GM18909 (cell line): ENCODE results near the gene FRMPD1.
A peak's percentile ranks its signal among the peaks of the same experiment; 100 is the strongest.
"Not testable (repeated sequence)": the region's sequence is repeated elsewhere in the genome, so short reads cannot be mapped to it uniquely, and the experiment has no call there.

Experiments
- ATAC-seq: cut with Tn5 transposase; IDR thresholded peaks from one replicate; pipeline ENCODE4 v1.9.1; 2021; ENCODE audit warnings: mild to moderate bottlenecking; ENCODE audit not compliant: unreplicated experiment, poor library complexity

Gene FRMPD1

DNA sequence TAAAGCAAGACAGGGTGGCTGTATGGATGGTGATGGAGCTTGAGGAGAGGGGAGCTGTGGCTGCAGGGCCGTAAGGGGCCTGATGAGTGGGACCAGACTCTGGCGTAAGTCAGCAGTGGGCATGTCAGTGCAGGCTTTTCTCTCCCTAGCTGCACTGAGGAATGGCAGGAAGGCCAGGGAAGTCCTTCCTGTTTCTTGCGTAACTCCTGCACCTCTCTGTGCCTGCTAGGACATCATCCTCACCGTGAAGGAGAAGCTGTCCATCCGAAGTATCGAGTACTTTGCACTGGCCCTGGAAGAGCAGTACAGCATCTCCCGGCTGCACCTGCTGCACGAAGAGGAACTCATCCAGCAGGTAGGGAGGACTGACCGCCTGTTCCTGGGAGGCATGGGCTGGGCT is 78.7 kb downstream of the FRMPD1 start:
- ATAC-seq, result no peak

DNA sequence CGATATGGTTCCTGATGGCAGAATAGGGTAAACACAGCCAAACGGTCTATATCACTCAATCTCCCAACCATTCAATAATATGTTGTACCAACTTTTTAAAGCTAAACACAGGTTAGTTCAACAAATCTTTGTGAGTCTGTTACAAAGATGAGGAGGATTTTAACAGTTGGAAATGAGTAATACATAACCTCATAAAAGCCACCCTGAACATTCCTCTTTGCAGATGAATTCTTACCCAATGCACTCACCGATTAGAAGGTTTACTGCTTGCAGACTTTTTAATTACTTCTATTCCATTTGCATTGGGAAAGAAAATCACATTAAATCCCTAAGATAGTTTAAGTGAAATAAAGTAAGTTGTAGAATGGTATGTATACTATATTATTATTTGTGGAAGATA is 79.5 kb downstream of the FRMPD1 start:
- no peak for ATAC-seq

DNA sequence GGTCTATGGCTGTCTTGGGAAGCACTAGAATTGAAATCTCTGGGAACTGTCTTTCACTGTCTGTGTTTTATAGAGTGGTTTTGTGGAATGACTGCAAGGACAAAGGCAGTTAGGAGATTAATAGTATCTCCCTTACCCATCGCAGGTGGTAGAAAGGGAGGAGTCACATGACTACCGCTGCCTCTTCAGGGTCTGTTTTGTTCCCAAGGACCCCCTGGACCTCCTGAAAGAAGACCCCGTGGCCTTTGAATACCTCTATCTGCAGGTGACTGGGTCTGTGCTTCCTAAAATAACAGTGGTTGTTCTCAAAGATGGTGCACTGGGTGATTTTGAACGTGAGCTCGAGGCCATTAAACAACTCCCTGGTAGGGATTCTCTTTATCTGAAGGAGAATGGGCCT is 80.1 kb downstream of the FRMPD1 start:
- ATAC-seq, result no peak

DNA sequence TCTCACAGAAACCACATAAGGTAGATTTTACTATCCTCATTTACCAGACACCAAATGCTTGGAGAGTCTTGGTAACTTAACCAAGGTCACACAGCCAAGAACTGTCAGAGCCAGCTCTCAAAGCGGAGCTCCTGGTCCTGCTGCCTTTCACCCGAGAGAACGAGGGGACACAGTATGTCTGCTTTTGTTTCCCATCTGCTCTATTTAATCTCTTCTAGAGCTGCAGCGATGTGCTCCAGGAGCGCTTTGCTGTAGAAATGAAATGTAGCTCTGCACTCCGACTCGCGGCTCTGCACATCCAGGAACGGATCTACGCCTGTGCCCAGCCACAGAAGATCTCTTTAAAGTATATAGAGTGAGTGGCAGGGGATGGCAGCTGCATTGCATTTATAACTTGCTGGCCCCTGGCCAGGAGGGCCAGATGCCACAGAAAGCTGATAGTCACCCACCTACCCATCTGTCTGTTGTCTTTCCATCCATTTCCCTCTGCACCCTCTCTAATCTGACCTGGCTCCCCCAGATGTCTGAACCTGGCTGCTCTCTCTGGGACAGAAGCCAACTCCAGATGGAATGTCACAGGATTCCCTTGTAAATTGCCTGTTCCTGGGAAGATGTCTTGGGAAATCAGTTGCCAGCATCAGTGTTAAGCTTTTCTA is 81.5 kb downstream of the FRMPD1 start:
- no peak for ATAC-seq

DNA sequence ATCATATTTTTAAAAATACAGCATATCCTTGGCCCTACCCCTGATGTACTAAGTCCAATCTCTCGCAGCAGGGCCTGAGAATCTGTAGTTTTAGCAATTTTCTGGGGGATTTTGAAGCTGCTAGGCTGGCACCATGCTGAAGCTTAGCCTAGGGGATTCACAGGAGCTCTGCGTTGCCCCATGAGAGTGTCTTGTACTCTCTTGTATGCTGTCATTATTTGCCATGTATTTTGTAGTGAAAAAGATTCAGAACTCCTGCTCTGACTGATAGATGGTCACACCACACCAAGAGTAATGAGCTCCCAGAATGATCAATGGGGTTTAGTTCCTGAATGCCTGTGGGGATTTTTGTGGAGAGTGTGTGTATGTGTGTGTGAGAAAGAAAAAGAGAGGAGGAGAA is 82.2 kb downstream of the FRMPD1 start:
- no peak for ATAC-seq

DNA sequence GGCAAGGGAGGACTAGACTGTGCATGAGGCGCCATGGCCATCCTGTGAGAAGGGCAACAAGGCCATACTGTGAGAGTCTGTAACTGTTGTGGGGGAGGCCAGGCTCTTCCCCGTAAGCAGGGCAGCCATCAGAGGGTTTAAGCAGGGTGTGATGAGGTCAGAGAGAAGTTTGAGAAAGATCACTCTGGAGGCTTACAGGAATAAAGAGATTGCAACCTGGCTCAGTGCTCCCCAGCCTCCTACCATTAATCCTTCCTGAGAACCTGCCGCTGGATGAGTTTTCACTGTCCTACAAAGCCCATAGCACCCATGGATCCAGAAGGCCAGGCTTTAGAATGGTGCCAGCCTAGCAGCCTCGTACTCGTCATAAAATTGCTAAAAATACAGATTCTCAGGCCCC is 88.5 kb downstream of the FRMPD1 start:
- ATAC-seq, result no peak

DNA sequence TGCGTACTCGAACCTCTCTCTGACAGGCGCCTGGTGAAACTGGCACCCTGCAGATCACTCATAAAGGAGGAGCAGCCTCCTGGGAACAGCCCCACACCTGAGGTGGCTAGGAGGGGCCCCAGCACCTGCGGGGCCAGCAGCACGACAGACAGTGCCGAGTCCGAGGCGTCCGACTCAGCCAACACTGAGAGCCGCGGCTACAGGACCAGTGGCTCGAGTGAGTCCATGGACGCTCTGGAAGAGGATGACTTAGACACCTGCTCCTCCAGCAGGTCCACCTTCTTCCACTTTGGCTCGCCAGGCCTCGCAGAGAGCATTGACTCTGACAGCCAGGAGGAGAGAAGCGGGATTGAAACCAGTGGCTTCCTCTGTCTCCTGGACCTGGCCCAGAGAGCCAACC is 89.4 kb downstream of the FRMPD1 start:
- ATAC-seq, result no peak

DNA sequence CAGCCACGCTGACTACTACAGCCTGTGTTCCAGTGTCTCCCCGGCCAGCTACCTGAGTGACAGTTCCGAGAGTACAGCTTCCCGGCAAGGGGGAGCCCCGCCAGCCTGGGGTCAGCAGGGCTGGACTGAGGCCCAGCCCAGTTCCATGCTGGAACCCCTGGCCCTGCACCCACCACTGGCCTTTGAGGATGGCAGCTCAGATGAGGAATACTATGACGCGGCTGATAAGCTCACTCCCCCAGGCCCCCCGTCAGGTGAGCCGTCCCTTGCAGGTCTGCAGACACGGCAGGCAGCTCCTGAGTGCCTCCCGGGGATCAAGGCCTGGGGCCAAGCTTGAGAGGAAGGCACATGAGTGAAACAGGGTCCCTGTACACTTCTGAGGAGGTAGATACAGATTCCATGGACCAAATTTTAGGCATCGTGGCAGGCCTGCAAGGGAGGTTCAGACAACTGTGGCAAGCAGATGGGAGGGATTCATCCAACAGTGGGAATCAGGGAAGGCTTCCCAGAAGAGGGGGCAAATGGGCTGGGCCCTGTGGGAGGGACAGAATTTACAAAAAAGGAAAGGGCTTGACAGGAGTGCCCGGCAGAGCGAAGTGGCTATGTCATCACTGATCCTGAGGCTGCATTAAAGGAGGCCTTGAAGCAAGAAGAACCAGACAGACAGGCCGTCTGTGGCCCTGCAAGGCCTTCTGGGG is 90.0 kb downstream of the FRMPD1 start:
- no peak for ATAC-seq

DNA sequence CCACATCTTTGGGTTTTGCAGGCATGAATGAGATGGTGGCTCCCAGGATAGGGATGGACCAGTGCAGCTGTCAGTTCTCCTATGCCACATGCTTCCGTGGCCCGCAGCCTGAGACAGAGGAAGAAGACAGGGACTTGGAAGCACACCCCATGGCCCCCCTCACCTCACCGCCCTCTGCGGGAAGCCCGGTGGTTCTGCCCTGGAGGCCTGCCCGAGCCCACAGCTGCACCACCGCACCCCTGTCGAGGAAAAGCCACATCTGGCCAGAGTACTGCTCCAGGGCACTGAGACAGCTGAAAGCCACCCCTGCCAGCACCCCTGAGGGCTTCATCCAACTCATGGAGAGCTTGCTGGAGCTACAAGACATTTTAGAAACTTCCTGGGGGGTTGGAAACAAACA is 95.2 kb downstream of the FRMPD1 start:
- no peak for ATAC-seq

DNA sequence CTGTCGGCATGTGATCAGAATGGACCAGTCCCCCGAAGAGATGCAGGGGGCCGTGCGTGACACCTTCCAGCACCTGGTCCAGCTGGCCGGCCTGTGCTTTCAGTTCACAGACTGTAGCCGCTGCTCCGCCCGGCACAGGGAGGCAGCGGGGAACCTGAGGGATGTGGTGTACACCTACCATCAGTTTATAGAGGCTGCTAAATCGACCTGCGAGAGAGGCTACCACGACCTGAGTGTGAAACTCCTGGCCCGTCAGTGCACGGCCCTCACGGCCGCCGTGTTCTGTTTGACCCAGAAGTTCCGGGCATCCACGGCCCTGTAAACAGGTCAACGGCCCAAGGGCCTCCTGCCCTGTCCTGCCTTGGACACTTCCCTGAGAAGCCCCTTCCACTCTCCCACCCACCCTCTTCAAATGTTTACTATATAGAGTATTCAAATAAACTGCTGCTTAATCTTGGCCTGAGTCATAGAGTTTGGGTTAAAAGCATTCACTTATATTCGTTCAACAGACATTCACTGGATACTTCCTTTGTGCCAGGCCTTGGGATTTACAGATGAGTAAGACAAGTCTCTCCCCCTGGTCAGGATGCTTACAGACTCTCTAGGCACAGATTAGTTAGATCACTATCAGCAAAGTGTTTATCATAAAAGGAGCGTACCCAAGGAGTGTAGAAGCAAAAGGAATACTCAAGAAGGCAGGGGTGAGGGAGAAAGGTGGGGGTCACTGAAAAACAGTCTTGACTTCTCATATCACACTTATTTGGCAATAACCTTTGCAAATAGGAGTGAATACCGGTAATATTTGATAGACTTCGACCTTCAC is 95.9 kb downstream of the FRMPD1 start:
- ATAC-seq, result no peak

DNA sequence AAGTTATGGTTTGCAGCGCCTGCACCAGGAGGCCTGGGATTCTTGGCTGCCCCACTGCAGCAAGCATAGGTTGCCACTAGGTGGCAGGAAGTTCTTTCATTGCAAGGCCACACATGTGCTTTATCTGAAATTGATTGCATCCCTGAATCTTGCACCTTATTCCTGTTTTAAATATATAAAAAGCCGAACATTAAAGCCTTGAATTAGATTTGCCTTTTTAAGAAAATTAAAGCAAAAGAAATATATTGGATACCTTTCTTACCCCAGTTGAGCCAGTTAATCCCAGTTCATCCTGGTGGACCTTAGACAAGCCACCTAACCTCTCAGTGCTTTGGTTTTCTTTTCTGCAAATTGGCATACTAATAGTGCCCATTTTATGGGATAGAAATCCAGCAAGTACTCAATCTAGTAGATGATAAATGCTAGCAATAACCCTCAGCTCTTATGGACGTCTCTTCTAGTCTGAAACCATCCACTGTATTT is 96.6 kb downstream of the FRMPD1 start:
- peak; percentile 74 for ATAC-seq

DNA sequence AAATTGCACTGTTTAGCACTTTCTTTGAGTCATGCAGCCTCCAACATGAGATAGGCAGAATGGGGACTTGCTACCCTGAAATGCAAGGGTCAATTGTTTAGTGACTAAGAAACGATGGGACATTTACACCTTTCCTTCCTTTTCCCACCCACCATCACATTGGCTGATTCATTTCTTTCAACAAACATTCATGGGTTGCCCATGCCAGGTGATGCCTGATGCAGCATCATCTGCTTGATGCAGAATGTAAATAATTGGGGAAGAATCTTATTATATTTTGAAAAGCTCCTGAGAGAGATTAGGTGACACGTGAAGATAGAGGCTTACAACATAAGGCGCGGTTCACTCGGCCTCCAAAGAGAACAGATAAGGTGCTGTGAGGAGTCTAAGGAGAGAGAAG is 98.4 kb downstream of the FRMPD1 start:
- no peak for ATAC-seq

DNA sequence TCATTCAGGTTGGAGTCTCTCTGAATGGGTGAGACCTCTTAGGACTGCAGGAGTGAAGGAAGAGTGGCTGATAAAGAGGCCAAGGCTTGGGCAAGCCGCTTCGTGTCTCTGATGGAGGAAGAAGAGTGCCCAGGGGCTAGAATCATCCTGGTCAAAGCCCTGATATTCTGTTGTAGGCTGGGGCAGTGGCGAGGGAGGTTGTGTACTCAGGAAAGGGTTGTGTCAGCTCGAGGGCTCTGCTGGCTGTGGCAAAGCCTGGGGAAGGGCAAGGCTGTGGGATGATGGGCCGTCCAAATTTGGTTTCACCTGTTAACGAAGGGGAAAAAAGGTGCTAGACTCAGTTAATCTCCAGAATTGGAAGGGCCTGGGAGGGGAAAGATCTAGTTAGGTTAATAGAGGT is 100.4 kb downstream of the FRMPD1 start:
- no peak for ATAC-seq

DNA sequence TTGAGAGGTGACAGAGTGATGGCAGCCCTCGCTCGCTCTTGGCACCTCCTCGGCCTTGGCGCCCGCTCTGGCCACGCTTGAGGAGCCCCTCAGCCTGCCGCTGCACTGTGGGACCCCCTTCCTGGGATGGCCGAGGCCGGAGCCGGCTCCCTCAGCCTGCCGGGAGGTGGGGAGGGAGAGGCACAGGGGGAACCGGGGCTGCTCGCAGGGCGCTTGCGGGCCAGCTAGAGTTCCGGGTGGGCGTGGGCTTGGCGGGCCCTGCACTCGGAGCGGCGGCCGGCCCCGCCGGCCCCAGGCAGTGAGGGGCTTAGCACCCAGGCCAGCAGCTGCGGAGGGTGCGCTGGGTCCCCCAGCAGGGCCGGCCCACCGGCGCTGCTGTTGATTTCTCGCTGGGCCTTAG is 101.0 kb downstream of the FRMPD1 start:
- ATAC-seq, result not testable (repeated sequence)

DNA sequence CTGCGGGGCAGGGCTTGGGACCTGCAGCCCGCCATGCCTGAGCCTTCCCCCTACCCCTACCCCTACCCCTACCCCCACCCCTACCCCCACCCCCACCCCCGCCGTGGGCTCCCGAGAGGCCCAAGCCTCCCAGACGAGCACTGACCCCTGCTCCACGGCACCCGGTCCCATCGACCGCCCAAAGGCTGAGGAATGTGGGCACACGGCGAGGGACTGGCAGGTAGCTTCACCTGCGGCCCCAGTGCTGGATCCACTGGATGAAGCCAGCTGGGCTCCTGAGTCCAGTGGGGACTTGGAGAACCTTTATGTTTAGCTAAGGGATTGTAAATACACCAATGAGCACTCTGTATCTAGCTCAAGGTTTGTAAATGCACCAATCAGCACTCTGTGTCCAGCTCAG is 101.4 kb downstream of the FRMPD1 start:
- ATAC-seq, result not testable (repeated sequence)

DNA sequence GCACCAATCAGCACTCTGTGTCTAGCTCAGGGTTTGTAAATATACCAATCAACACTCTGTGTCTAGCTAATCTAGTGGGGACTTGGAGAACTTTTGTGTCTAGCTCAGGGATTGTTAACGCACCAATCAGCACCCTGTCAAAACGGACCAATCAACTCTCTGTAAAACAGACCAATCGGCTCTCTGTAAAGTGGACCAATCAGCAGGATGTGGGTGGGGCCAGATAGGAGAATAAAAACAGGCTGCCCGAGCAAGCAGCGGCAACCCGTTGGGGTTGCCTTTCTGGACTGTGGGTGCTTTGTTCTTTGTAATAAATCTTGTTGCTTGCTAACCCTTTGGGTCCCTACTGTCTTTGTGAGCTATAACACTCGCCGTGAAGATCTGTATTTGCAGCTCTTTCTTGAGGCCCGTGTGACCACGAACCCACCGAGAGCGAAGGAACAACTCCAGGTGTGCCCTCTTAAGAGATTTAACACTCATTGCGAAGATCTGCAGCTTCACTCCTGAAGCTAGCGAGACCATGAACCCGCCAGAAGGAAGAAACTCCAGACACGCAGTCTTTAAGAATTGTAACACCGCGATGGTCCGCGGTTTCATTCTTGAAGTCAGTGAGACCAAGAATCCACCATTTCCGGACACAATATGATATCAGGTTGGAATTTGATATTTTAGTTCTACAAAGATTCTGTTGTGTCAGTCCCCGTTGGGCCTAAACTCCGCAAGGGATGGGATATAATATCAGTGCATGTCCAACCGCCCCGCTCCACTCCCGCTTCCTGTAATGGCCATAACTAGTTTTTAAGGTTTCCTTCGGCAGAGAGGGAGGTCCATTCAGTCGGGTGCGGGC is 102.1 kb downstream of the FRMPD1 start:
- ATAC-seq, result no peak

DNA sequence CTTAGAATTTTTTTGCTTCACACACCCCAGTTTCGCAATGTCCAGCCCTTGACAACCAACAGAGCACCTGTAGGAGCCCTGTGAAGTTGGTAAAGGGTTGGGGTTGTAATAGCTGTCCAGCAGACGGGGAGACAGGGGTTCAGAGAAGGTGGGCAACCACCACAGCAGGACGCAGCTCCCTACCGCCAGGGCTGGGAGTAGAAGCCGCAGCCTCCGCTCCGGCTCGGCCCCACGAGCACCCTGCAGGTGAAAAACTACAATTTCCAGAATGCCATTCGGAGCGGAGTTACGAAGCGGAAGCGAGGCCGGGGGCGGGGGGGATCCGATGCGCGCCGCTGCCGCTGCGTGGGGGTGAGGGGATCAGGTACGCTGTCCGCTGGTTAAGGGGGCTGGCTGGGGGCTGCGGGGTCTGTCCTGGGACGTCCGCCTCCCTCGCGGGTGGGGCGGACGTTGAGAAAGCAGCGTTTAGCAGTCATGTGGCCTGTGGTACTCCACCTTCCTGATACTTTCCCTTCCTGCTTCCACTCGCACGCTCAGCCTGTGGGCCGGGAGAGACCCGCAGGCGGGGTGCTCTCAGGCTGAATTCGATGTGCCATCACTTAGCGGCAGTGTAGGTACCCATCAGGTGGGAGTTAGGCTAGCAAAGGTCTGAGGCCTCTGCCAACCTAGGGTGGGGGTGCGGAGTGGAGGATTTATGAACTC is 102.9 kb downstream of the FRMPD1 start, which contains the start of gene TRMT10B:
Gene TRMT10B, plus strand, starts transcription at position 317 of the 702 bp plus-strand sequence. CDS start 8,127 bp downstream, outside the sequence.
- ATAC-seq, result peak; percentile 87

DNA sequence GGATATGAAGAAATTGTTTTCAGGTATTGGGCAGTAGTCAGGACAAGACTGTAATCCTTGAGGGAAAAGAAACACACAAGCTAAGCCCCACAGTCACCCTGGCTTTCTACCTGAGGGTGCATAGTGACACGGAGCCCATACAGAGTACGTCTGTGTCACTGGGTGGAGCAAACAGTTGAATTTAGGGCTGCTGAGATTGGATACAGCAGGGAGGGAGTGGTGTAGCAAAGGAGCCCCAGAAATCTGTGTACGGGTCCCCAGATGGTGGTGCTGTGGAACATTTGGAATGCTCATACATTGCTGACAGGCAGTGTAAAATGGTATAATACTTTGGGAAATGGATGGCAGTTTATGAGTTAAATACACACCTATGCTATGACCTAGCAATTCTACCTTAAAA is 108.0 kb downstream of the FRMPD1 start:
- ATAC-seq, result no peak

DNA sequence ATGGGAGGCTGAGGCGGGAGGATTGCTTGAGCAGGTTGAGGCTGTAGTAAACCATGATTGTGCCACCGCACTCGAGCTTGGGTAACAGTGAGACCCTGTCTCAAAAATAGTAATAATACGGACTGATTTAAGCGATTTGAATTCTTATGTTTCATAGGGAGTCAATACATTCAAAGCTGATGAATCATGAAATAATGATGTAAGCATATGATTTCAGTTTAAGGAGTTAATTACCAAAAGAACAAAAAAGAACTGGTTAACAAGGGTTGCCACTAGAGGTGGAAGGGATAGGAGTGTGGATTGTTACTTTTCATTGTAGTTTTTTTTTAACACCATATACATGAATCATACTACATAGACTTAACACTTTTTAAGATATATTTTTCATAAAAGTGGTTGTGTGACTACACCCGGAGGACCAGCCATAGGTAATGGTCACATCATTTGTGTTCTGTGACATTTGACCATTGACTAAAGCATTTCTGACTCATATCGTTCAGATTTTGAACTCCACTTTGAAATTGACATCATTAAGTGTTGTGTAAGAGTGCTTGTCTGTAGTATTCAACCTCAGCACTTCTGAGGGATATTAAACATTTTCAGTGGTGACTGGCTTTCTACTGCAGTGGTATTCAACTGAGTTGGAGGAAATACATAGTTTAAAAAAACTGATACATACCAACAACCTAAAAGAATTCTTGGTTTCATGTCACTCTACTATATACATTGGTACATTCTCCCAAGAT is 109.8 kb downstream of the FRMPD1 start:
- ATAC-seq, result no peak
